Measurements from ENCODE around the gene PTPRM. TPM values are rescaled to one million over a fixed set of nuclear protein-coding genes. Genes with fewer than 3 reads are reported as not detected.
A peak's percentile ranks its signal among the peaks of the same experiment; 100 is the strongest.

Gene PTPRM
- polyA plus RNA-seq, 1 donor from 2014 or later = 126 TPM

GRCh38 chr18:7669361-7669760, 102.2 kb downstream of the PTPRM start:
- Histone ChIP-seq H3K9me3 (ENCODE audit: low read length) (no peaks in the 10 kb centered on the region), H2AFZ (ENCODE audit: low read depth, low read length) (no peak overlapping the region), H3K36me3 (ENCODE audit: insufficient read depth, low read length) (no peaks in the 10 kb centered on the region), H3K4me3 (ENCODE audit: low read length) (no peak overlapping the region), H3K79me2 (replicated peaks; ENCODE audit: insufficient read depth, low read length) (no peaks in the 10 kb centered on the region), H4K20me1 (ENCODE audit: insufficient read depth) (no peaks in the 10 kb centered on the region), H3K4me2 (ENCODE audit: low read length) (no peak overlapping the region), H3K27ac (ENCODE audit: low read length) (no peak overlapping the region), H3F3A (ENCODE audit: insufficient read depth, low read length, poor library complexity, severe bottlenecking) (peaks cover 4% of the 10 kb centered on the region), H3K9me2 (ENCODE audit: insufficient read depth, low read length) (no peaks in the 10 kb centered on the region), H3K27me3 (ENCODE audit: insufficient read depth, low read depth, low read length) (no peaks in the 10 kb centered on the region), H3K9ac (ENCODE audit: low read length) (no peak overlapping the region)
- TF ChIP-seq MXI1 (conservative IDR thresholded peaks at IDR 0.05; ENCODE audit: poor library complexity, severe bottlenecking) (no peak), SMC3 (conservative IDR thresholded peaks at IDR 0.05; ENCODE audit: poor library complexity) (no peak), CTCF (IDR thresholded peaks at IDR 0.05; ENCODE audit: poor library complexity, severe bottlenecking) (no peak), POLR2AphosphoS5 (IDR thresholded peaks at IDR 0.05) (no peak), RAD21 (conservative IDR thresholded peaks at IDR 0.05) (no peak), EP300 (conservative IDR thresholded peaks at IDR 0.05; ENCODE audit: poor library complexity, severe bottlenecking) (no peak), TAF1 (IDR thresholded peaks at IDR 0.05; ENCODE audit: low read depth) (no peak), EZH2 (IDR thresholded peaks at IDR 0.05; ENCODE audit: borderline replicate concordance, insufficient read depth, low read length, poor library complexity, severe bottlenecking) (no peak)
- TF ChIP-seq, protein P1, sequence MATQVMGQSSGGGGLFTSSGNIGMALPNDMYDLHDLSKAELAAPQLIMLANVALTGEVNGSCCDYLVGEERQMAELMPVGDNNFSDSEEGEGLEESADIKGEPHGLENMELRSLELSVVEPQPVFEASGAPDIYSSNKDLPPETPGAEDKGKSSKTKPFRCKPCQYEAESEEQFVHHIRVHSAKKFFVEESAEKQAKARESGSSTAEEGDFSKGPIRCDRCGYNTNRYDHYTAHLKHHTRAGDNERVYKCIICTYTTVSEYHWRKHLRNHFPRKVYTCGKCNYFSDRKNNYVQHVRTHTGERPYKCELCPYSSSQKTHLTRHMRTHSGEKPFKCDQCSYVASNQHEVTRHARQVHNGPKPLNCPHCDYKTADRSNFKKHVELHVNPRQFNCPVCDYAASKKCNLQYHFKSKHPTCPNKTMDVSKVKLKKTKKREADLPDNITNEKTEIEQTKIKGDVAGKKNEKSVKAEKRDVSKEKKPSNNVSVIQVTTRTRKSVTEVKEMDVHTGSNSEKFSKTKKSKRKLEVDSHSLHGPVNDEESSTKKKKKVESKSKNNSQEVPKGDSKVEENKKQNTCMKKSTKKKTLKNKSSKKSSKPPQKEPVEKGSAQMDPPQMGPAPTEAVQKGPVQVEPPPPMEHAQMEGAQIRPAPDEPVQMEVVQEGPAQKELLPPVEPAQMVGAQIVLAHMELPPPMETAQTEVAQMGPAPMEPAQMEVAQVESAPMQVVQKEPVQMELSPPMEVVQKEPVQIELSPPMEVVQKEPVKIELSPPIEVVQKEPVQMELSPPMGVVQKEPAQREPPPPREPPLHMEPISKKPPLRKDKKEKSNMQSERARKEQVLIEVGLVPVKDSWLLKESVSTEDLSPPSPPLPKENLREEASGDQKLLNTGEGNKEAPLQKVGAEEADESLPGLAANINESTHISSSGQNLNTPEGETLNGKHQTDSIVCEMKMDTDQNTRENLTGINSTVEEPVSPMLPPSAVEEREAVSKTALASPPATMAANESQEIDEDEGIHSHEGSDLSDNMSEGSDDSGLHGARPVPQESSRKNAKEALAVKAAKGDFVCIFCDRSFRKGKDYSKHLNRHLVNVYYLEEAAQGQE (IDR thresholded peaks at IDR 0.05; ENCODE audit: borderline replicate concordance) = no peak

DNA sequence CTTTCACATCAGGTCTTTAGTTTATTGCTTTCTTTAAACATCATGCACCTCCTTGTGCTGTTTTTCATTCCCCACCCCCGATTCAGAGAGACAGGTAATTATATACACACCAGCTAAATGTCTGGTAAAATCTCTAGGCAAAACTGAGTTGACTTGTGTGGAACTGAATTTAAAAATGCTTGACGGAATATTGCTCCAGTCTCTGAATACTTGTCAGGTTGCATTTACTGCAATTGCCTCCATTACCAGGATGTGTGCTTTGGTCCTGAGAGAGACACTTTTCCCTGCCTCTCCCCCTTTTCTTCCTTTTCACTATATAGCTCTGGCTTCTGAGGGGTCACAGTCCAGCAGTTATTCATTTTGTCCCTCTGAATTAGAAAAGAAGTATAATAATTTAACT, 104.0 kb downstream of the PTPRM start:
- H3K79me2 ChIP-seq (replicated peaks; ENCODE audit: insufficient read depth, low read length) = no peaks in the 10 kb centered on the region
- H3K27ac ChIP-seq (ENCODE audit: low read length) = peak overlapping the region; percentile 10
- TF ChIP-seq, protein P1 (IDR thresholded peaks at IDR 0.05; ENCODE audit: borderline replicate concordance) = no peak
- TF ChIP-seq TAF1 (IDR thresholded peaks at IDR 0.05; ENCODE audit: low read depth) (no peak), SMC3 (conservative IDR thresholded peaks at IDR 0.05; ENCODE audit: poor library complexity) (peak; percentile 19), EP300 (conservative IDR thresholded peaks at IDR 0.05; ENCODE audit: poor library complexity, severe bottlenecking) (peak; percentile 63), POLR2AphosphoS5 (IDR thresholded peaks at IDR 0.05) (peak; percentile 71), CTCF (IDR thresholded peaks at IDR 0.05; ENCODE audit: poor library complexity, severe bottlenecking) (no peak)
- no peak overlapping the region for H3K9ac ChIP-seq (ENCODE audit: low read length)
- H3K4me3 ChIP-seq (ENCODE audit: low read length) = peak overlapping the region; percentile 6
- no peaks in the 10 kb centered on the region for H3K9me2 ChIP-seq (ENCODE audit: insufficient read depth, low read length)
- H3F3A ChIP-seq (ENCODE audit: insufficient read depth, low read length, poor library complexity, severe bottlenecking) = peaks cover 4% of the 10 kb centered on the region
- no peaks in the 10 kb centered on the region for H4K20me1 ChIP-seq (ENCODE audit: insufficient read depth)
- no peaks in the 10 kb centered on the region for H3K9me3 ChIP-seq (ENCODE audit: low read length)
- H3K4me2 ChIP-seq (ENCODE audit: low read length) = peak overlapping the region; percentile 38
- H3K36me3 ChIP-seq (ENCODE audit: insufficient read depth, low read length) = no peaks in the 10 kb centered on the region
- H3K27me3 ChIP-seq (ENCODE audit: insufficient read depth, low read depth, low read length) = no peaks in the 10 kb centered on the region
- no peak overlapping the region for H2AFZ ChIP-seq (ENCODE audit: low read depth, low read length)
